H9 (cell line): ENCODE data around the gene YIPF4. TPM values are rescaled to one million over a fixed set of nuclear protein-coding genes. Genes with fewer than 3 reads are reported as not detected.
"Not testable (repeated sequence)": the region's sequence is repeated elsewhere in the genome, so short reads cannot be mapped to it uniquely, and the experiment has no call there.

Source experiments
- DNase-seq: peaks from one replicate; pipeline ENCODE4 v3.0.0-alpha.2; 2017
- H2AFZ ChIP-seq: one replicate; pipeline ENCODE4 v1.6.1; 2013; ENCODE audit warnings: mild to moderate bottlenecking, low read length, control low read depth, moderate library complexity
- H2AK5ac ChIP-seq: 2 replicates; pipeline ENCODE4 v1.6.1; 2013; ENCODE audit warnings: low read length, control low read depth, mixed read lengths; ENCODE audit not compliant: insufficient read length
- H2BK120ac ChIP-seq: one replicate; pipeline ENCODE4 v1.6.1; 2013; ENCODE audit warnings: low read depth, mild to moderate bottlenecking, low read length, control low read depth, inconsistent platforms; ENCODE audit not compliant: poor library complexity, severe bottlenecking
- H2BK12ac ChIP-seq: 2 replicates; pipeline ENCODE4 v1.6.1; 2013; ENCODE audit warnings: low read length, control low read depth, mixed read lengths, low read depth; ENCODE audit not compliant: insufficient read length
- H2BK15ac ChIP-seq: 2 replicates; pipeline ENCODE4 v1.6.1; 2013; ENCODE audit warnings: low read depth, low read length, control low read depth
- H2BK20ac ChIP-seq: one replicate; pipeline ENCODE4 v1.6.1; 2013; ENCODE audit warnings: low read depth, mild to moderate bottlenecking, low read length, control low read depth, inconsistent platforms; ENCODE audit not compliant: poor library complexity, severe bottlenecking
- H2BK5ac ChIP-seq: 2 replicates; pipeline ENCODE4 v1.6.1; 2013; ENCODE audit warnings: low read length, control low read depth, mixed read lengths; ENCODE audit not compliant: insufficient read length
- H3K14ac ChIP-seq: 2 replicates; pipeline ENCODE4 v1.6.1; 2013; ENCODE audit warnings: low read length, control low read depth; ENCODE audit not compliant: insufficient read depth
- H3K18ac ChIP-seq: 2 replicates; pipeline ENCODE4 v1.6.1; 2013; ENCODE audit warnings: low read depth, mild to moderate bottlenecking, mixed read lengths, low read length, control low read depth; ENCODE audit not compliant: insufficient read length
- H3K23ac ChIP-seq: 2 replicates; pipeline ENCODE4 v1.6.1; 2013; ENCODE audit warnings: low read length, control low read depth, mixed read lengths, low read depth; ENCODE audit not compliant: insufficient read length
- H3K23me2 ChIP-seq: 2 replicates; pipeline ENCODE4 v1.6.1; 2013; ENCODE audit warnings: low read depth, mild to moderate bottlenecking, mixed read lengths, low read length, control low read depth; ENCODE audit not compliant: insufficient read length, poor library complexity, severe bottlenecking
- H3K27ac ChIP-seq: 2 replicates; pipeline ENCODE4 v1.5.1; 2013; ENCODE audit warnings: low read length, control low read depth, mixed read lengths, low read depth; ENCODE audit not compliant: insufficient read length
- H3K27me3 ChIP-seq: 2 replicates; pipeline ENCODE4 v1.6.1; 2013; ENCODE audit warnings: low read length, control low read depth, inconsistent platforms; ENCODE audit not compliant: insufficient read depth
- H3K4ac ChIP-seq: 2 replicates; pipeline ENCODE4 v1.6.1; 2013; ENCODE audit warnings: low read depth, mild to moderate bottlenecking, control low read depth, inconsistent platforms, low read length, moderate library complexity
- H3K4me1 ChIP-seq: 2 replicates; pipeline ENCODE4 v1.6.1; 2013; ENCODE audit warnings: low read length, control low read depth, inconsistent platforms; ENCODE audit not compliant: insufficient read depth
- H3K4me2 ChIP-seq: 2 replicates; pipeline ENCODE4 v1.6.1; 2013; ENCODE audit warnings: low read length, control low read depth, mixed read lengths; ENCODE audit not compliant: insufficient read length, insufficient read depth
- H3K56ac ChIP-seq: 2 replicates; pipeline ENCODE4 v1.6.1; 2013; ENCODE audit warnings: low read depth, mild to moderate bottlenecking, mixed read lengths, low read length, control low read depth; ENCODE audit not compliant: insufficient read length
- H3K79me1 ChIP-seq: 2 replicates; pipeline ENCODE4 v1.6.1; 2013; ENCODE audit warnings: low read depth, mild to moderate bottlenecking, moderate library complexity, low read length, control low read depth, inconsistent platforms; ENCODE audit not compliant: insufficient read depth, poor library complexity, severe bottlenecking
- H3K79me2 ChIP-seq: 2 replicates; pipeline ENCODE4 v1.6.1; 2013; ENCODE audit warnings: low read length, control low read depth, inconsistent platforms; ENCODE audit not compliant: insufficient read depth
- H3K9ac ChIP-seq: 2 replicates; pipeline ENCODE4 v1.6.1; 2013; ENCODE audit warnings: low read length, control low read depth, mixed read lengths; ENCODE audit not compliant: insufficient read length; ENCODE audit errors: extremely low read depth
- H3K9me3 ChIP-seq: one replicate; pipeline ENCODE4 v1.6.1; 2013; ENCODE audit warnings: low read depth, low read length, inconsistent platforms; ENCODE audit not compliant: control insufficient read depth
- H3T11ph ChIP-seq: one replicate; pipeline ENCODE4 v1.6.1; 2013; ENCODE audit warnings: mild to moderate bottlenecking, low read length, control low read depth, inconsistent platforms
- H4K20me1 ChIP-seq: one replicate; pipeline ENCODE4 v1.6.1; 2013; ENCODE audit not compliant: control insufficient read depth, insufficient read length, insufficient read depth
- H4K5ac ChIP-seq: 2 replicates; pipeline ENCODE4 v1.6.1; 2013; ENCODE audit warnings: low read depth, mild to moderate bottlenecking, mixed read lengths, low read length, control low read depth; ENCODE audit not compliant: insufficient read length
- H4K8ac ChIP-seq: replicated peaks from 2 replicates; pipeline ENCODE4 v1.6.1; 2013; ENCODE audit warnings: low read length, control low read depth, mixed read lengths, low read depth; ENCODE audit not compliant: insufficient read length
- H4K91ac ChIP-seq: 2 replicates; pipeline ENCODE4 v1.6.1; 2013; ENCODE audit warnings: low read depth, mild to moderate bottlenecking, moderate library complexity, mixed read lengths, low read length, control low read depth; ENCODE audit not compliant: insufficient read length
- H3K27ac Mint-ChIP-seq, 3 experiments: 2 replicates in 2 of 3; 3 replicates in 1 of 3; pipeline ENCODE4 v1.8.0; 2020 to 2021; ENCODE audit warnings: mixed read lengths in 3 of 3, mild to moderate bottlenecking in 1 of 3, moderate library complexity in 1 of 3
- H3K27me3 Mint-ChIP-seq: 2 replicates; pipeline ENCODE4 v1.8.0; 2021; ENCODE audit warnings: low read depth, mild to moderate bottlenecking, moderate library complexity, mixed read lengths
- H3K36me3 Mint-ChIP-seq, 3 experiments: 2 replicates in 2 of 3; 3 replicates in 1 of 3; pipeline ENCODE4 v1.8.0; 2020 to 2021; ENCODE audit warnings: low read depth in 3 of 3, mixed read lengths in 3 of 3; ENCODE audit not compliant: insufficient read depth in 1 of 3
- H3K4me1 Mint-ChIP-seq, 2 experiments: 2 replicates each; pipeline ENCODE4 v1.8.0; 2020; ENCODE audit warnings: mixed read lengths in 2 of 2
- H3K4me3 Mint-ChIP-seq, 2 experiments: 2 replicates in 1 of 2; 3 replicates in 1 of 2; pipeline ENCODE4 v1.8.0; 2020 to 2021; ENCODE audit warnings: mild to moderate bottlenecking in 2 of 2, mixed read lengths in 2 of 2, moderate library complexity in 1 of 2
- H3K9me3 Mint-ChIP-seq, 2 experiments: 2 replicates in 1 of 2; 3 replicates in 1 of 2; pipeline ENCODE4 v1.8.0; 2020; ENCODE audit warnings: mild to moderate bottlenecking in 2 of 2, mixed read lengths in 2 of 2, moderate library complexity in 1 of 2
- WGBS: extraction: QIAGEN DNeasy Blood & Tissue Kit; methylation state at CpG from one replicate; pipeline ENCODE4 v1.1.7; 2013; ENCODE audit warnings: missing lambda C conversion rate, low lambda C conversion rate, mixed read lengths; ENCODE audit not compliant: insufficient read length; ENCODE audit errors: extremely low coverage; 5-methylcytosine and 5-hydroxymethylcytosine counted together
- total RNA-seq: library from RNA; stranded (reverse); gene quantifications from 2 replicates; pipeline ENCODE4 v1.2.1, GENCODE V29; 2021
- TF ChIP-seq, protein P1 (sequence below): fragments of 200-600 bp; sonication (generic); conservative IDR thresholded peaks from 3 replicates; pipeline ENCODE4 v1.8.0; 2021; ENCODE audit warnings: antibody characterized with exemption, mild to moderate bottlenecking

YIPF4 gene
- total RNA-seq, 1 experiment from 2014 or later: 26.2 TPM

DNA sequence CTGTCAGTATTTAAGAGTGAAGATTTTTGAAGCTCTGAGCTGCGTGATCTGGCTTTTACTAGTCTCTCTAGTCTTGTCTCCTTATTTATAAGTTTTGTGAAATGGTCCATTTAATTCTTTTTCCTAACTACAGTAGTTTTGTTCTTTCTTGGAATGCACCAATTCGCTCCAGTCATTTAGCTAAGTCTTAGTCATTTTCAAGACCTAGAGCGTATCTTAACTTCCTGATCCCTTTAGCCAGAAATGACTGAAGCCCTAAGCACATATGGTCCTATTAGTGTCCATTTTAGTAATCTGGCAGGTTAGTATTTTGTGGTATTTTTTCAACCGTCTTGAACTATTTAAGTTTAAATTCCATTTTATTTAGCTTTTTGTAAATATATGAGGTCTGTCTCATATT, 82.7 kb downstream of the YIPF4 start:
- Histone ChIP-seq H3K18ac (no peak overlapping the region), H2BK15ac (no peak overlapping the region), H4K91ac (no peak overlapping the region), H4K20me1 (no peaks in the 10 kb centered on the region), H3K27ac (no peak overlapping the region), H2BK12ac (no peak overlapping the region), H3K56ac (no peak overlapping the region), H3K23ac (no peak overlapping the region), H2BK20ac (no peak overlapping the region), H2BK120ac (no peak overlapping the region), H3K4ac (no peak overlapping the region), H3T11ph (no peak overlapping the region), H3K79me1 (no peaks in the 10 kb centered on the region), H3K14ac (no peak overlapping the region), H3K27me3 (no peaks in the 10 kb centered on the region), H2AFZ (no peak overlapping the region), H3K79me2 (peaks cover 55% of the 10 kb centered on the region; the same call in 1 of the 2 replicates), H3K9ac (no peak overlapping the region), H4K8ac (no peak overlapping the region), H3K9me3 (no peaks in the 10 kb centered on the region), H3K23me2 (peaks cover 4% of the 10 kb centered on the region), H3K4me1 (no peaks in the 10 kb centered on the region), H3K4me2 (no peak overlapping the region), H2BK5ac (no peak overlapping the region), H4K5ac (no peak overlapping the region), H2AK5ac (no peak overlapping the region)
- Mint-ChIP-seq H3K4me3 (no peak overlapping the region), H3K27ac (no peak overlapping the region; a peak in 1 of 7 replicates), H3K27me3 (no peaks in the 10 kb centered on the region), H3K9me3 (peaks cover 0 to 2% of the 10 kb centered on the region in 2 experiments; a peak in 2 of 5 replicates), H3K4me1 (peaks cover 29 to 34% of the 10 kb centered on the region in 2 experiments), H3K36me3 (peaks cover 17 to 38% (median 30%) of the 10 kb centered on the region in 3 experiments)
- TF ChIP-seq, protein P1, sequence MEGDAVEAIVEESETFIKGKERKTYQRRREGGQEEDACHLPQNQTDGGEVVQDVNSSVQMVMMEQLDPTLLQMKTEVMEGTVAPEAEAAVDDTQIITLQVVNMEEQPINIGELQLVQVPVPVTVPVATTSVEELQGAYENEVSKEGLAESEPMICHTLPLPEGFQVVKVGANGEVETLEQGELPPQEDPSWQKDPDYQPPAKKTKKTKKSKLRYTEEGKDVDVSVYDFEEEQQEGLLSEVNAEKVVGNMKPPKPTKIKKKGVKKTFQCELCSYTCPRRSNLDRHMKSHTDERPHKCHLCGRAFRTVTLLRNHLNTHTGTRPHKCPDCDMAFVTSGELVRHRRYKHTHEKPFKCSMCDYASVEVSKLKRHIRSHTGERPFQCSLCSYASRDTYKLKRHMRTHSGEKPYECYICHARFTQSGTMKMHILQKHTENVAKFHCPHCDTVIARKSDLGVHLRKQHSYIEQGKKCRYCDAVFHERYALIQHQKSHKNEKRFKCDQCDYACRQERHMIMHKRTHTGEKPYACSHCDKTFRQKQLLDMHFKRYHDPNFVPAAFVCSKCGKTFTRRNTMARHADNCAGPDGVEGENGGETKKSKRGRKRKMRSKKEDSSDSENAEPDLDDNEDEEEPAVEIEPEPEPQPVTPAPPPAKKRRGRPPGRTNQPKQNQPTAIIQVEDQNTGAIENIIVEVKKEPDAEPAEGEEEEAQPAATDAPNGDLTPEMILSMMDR: no peak
- WGBS: no CpG with 5 or more reads among the region's 4 CpGs
- DNase-seq: no peak

DNA sequence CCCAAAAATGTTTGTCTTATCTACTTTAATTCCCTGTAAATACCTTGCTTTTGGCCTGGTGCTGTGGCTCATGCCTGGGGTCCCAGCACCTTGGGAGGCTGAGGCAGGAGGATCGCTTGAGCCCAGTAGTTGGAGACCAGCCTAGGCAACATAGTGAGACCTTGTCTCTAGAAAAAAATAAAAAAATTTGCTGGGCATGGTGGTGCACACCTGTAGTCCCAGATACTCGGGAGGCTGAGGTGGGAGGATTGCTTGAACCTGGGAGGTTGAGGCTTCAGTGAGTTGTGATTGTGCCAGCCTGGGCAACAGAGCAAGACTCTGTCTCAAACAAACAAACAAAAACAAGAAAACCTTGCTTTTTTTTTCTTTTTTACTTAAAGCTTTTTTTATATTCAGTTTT, 85.3 kb downstream of the YIPF4 start:
- H3K9ac ChIP-seq, H3K9me3 ChIP-seq, H3K9me3 Mint-ChIP-seq, H3K4ac ChIP-seq, H3T11ph ChIP-seq, H2BK120ac ChIP-seq, H3K4me2 ChIP-seq, H3K27me3 Mint-ChIP-seq, H3K56ac ChIP-seq, H3K79me1 ChIP-seq, H4K91ac ChIP-seq, H3K23me2 ChIP-seq, H2AFZ ChIP-seq, DNase-seq, H3K4me1 ChIP-seq, H2BK12ac ChIP-seq, H2BK5ac ChIP-seq, H3K4me3 Mint-ChIP-seq, H2BK20ac ChIP-seq, H2AK5ac ChIP-seq, H4K20me1 ChIP-seq, H3K27ac ChIP-seq, H3K27me3 ChIP-seq, H4K5ac ChIP-seq, H3K18ac ChIP-seq, H3K14ac ChIP-seq, H3K23ac ChIP-seq, H2BK15ac ChIP-seq, H3K27ac Mint-ChIP-seq, H4K8ac ChIP-seq: not testable (repeated sequence)
- peaks cover 72% of the 10 kb centered on the region; the same call in 1 of the 2 replicates for H3K79me2 ChIP-seq
- no CpG with 5 or more reads among the region's 2 CpGs for WGBS
- Mint-ChIP-seq H3K4me1 (peaks cover 25 to 28% of the 10 kb centered on the region in 2 experiments), H3K36me3 (peaks cover 17 to 38% (median 27%) of the 10 kb centered on the region in 3 experiments)
